Hepatocyte (in vitro differentiated cells): ENCODE measurements around the gene ASB1. TPM values are rescaled to one million over a fixed set of nuclear protein-coding genes. Genes with fewer than 3 reads are reported as not detected.

Experiments
- DNase-seq: peaks from one replicate; pipeline ENCODE4 v3.0.0-alpha.2; 2016; ENCODE audit warnings: low spot score
- H2AFZ ChIP-seq: fragments of 200-600 bp; sonication (generic); 2 replicates; pipeline ENCODE4 v1.6.0; 2016; ENCODE audit warnings: antibody characterized with exemption, mild to moderate bottlenecking
- H3K27ac ChIP-seq: fragments of 200-600 bp; sonication (generic); 2 replicates; pipeline ENCODE4 v1.5.1; 2016; ENCODE audit warnings: mild to moderate bottlenecking
- H3K27me3 ChIP-seq: fragments of 200-600 bp; sonication (generic); 2 replicates; pipeline ENCODE4 v1.6.1; 2016
- H3K36me3 ChIP-seq: fragments of 200-600 bp; sonication (generic); replicated peaks from 2 replicates; pipeline ENCODE4 v1.5.1; 2016; ENCODE audit warnings: low read depth; ENCODE audit not compliant: insufficient read depth
- H3K4me1 ChIP-seq: fragments of 200-600 bp; sonication (generic); 2 replicates; pipeline ENCODE4 v1.5.1; 2016; ENCODE audit warnings: mild to moderate bottlenecking, moderate library complexity; ENCODE audit not compliant: insufficient read depth
- H3K4me2 ChIP-seq: fragments of 200-600 bp; sonication (generic); 2 replicates; pipeline ENCODE4 v1.6.0; 2016
- H3K4me3 ChIP-seq: fragments of 200-600 bp; sonication (generic); 2 replicates; pipeline ENCODE4 v1.5.1; 2016; ENCODE audit warnings: mild to moderate bottlenecking
- H3K79me2 ChIP-seq: fragments of 200-600 bp; sonication (generic); 2 replicates; pipeline ENCODE4 v1.6.0; 2017; ENCODE audit warnings: mild to moderate bottlenecking
- H3K9me2 ChIP-seq: fragments of 200-600 bp; sonication (generic); replicated peaks from 2 replicates; pipeline ENCODE4 v1.6.0; 2017; ENCODE audit warnings: mild to moderate bottlenecking; ENCODE audit not compliant: insufficient read depth
- H3K9me3 ChIP-seq: fragments of 200-600 bp; sonication (generic); 2 replicates; pipeline ENCODE4 v1.5.1; 2016; ENCODE audit warnings: low read depth, mild to moderate bottlenecking
- H4K20me1 ChIP-seq: fragments of 200-600 bp; sonication (generic); 2 replicates; pipeline ENCODE4 v1.6.0; 2016; ENCODE audit warnings: mild to moderate bottlenecking; ENCODE audit not compliant: insufficient read depth, poor library complexity, severe bottlenecking
- CTCF ChIP-seq: fragments of 200-600 bp; sonication (generic); IDR thresholded peaks from 2 replicates; pipeline ENCODE4 v1.5.1; 2016; ENCODE audit warnings: antibody characterized with exemption, mild to moderate bottlenecking; ENCODE audit not compliant: poor library complexity
- EZH2 ChIP-seq: fragments of 200-600 bp; sonication (generic); IDR thresholded peaks from 2 replicates; pipeline ENCODE4 v1.6.1; 2016; ENCODE audit warnings: antibody characterized with exemption, mild to moderate bottlenecking, borderline replicate concordance
- EZH2phosphoT487 ChIP-seq: fragments of 200-600 bp; sonication (generic); IDR thresholded peaks from one replicate; pipeline ENCODE4 v1.6.1; 2018; ENCODE audit warnings: antibody characterized with exemption, mild to moderate bottlenecking, low read depth, moderate library complexity; ENCODE audit not compliant: unreplicated experiment, severe bottlenecking
- WGBS: methylation state at CpG from one replicate; pipeline ENCODE4 v1.1.6; 2016; ENCODE audit warnings: low lambda C conversion rate; ENCODE audit errors: missing lambda C conversion rate; 5-methylcytosine and 5-hydroxymethylcytosine counted together
- polyA plus RNA-seq: library from polyadenylated mRNA; unstranded; fragments of >200 nt; fragmentation: Nextera tagmentation; extraction: Ambion mirVana; gene quantifications from 2 replicates; pipeline ENCODE4 v1.2.1, GENCODE V29; 2016
- total RNA-seq: library from RNA; depleted of rRNA; stranded (reverse); fragments of >200 nt; gene quantifications from 2 replicates; pipeline ENCODE4 v1.2.3, GENCODE V29; 2014

ASB1 gene
- total and polyA plus RNA-seq, 2 experiments from 2014 or later = 13.0 to 27.9 TPM

- TF ChIP-seq CTCF (no peak), EZH2 (no peak), EZH2phosphoT487 (no peak)
- Histone ChIP-seq H4K20me1 (no peaks in the 10 kb centered on the region), H3K4me3 (no peak overlapping the region), H3K36me3 (no peaks in the 10 kb centered on the region), H3K27ac (no peak overlapping the region), H3K4me2 (no peak overlapping the region), H3K9me2 (no peaks in the 10 kb centered on the region), H3K27me3 (no peaks in the 10 kb centered on the region), H3K79me2 (no peaks in the 10 kb centered on the region), H2AFZ (no peak overlapping the region), H3K9me3 (no peaks in the 10 kb centered on the region), H3K4me1 (peaks cover 18% of the 10 kb centered on the region)
- 91% methylated on average over 2 of the region's 2 CpGs for WGBS
- no peak for DNase-seq
Observed at GRCh38 chr2:238418999-238419546, 7.7 kb upstream of the ASB1 start.

- H2AFZ ChIP-seq = peak overlapping the region; percentile 38
Observed at GRCh38 chr2:238420442-238420841, 6.3 kb upstream of the ASB1 start.

GRCh38 chr2:238420878-238421694, 5.6 kb upstream of the ASB1 start:
- Histone ChIP-seq H3K9me2 (no peaks in the 10 kb centered on the region), H4K20me1 (no peaks in the 10 kb centered on the region), H3K4me2 (peak overlapping the region; percentile 51), H3K27ac (peak overlapping the region; percentile 69), H2AFZ (peak overlapping the region; percentile 38), H3K4me1 (peaks cover 26% of the 10 kb centered on the region), H3K27me3 (no peaks in the 10 kb centered on the region), H3K36me3 (no peaks in the 10 kb centered on the region), H3K9me3 (no peaks in the 10 kb centered on the region), H3K79me2 (no peaks in the 10 kb centered on the region), H3K4me3 (no peak overlapping the region)
- WGBS = 36% methylated on average over 16 of the region's 16 CpGs
- peak; percentile 38 for DNase-seq
- TF ChIP-seq EZH2phosphoT487 = no peak
- TF ChIP-seq EZH2 = no peak
- TF ChIP-seq CTCF = no peak

More at GRCh38 chr2:238420442-238420841, 6.3 kb upstream of the ASB1 start:
- H3K4me3 ChIP-seq = no peak overlapping the region
- H3K27me3 ChIP-seq = no peaks in the 10 kb centered on the region
- no peaks in the 10 kb centered on the region for H4K20me1 ChIP-seq
- TF ChIP-seq EZH2phosphoT487 = no peak
- TF ChIP-seq CTCF = no peak
- no peak for TF ChIP-seq EZH2
- no peaks in the 10 kb centered on the region for H3K9me3 ChIP-seq
- H3K4me2 ChIP-seq = peak overlapping the region; percentile 51
- H3K36me3 ChIP-seq = no peaks in the 10 kb centered on the region
- no peaks in the 10 kb centered on the region for H3K79me2 ChIP-seq
- H3K4me1 ChIP-seq = peaks cover 19% of the 10 kb centered on the region
- H3K27ac ChIP-seq = peak overlapping the region; percentile 69
- WGBS = 61% methylated on average over 8 of the region's 8 CpGs
- H3K9me2 ChIP-seq = no peaks in the 10 kb centered on the region
- peak; percentile 6 for DNase-seq
